ENCODE data around the gene PNLIP.

The PNLIP gene

GRCh38 chr10:116526219-116526618 lies 19.5 kb upstream of the PNLIP start:
- no peaks in the 10 kb centered on the region for H4K20me1 ChIP-seq (ENCODE audit: control insufficient read depth, insufficient read depth, low read depth, low read length)
- no peak overlapping the region for H3K27ac ChIP-seq (ENCODE audit: low read depth, low read length)
- H3K4me2 ChIP-seq (ENCODE audit: low read length), result no peak overlapping the region
- H3K27me3 ChIP-seq (ENCODE audit: control insufficient read depth, low read length), result no peaks in the 10 kb centered on the region
- no peak overlapping the region for H3K4me3 ChIP-seq (ENCODE audit: low read length)
- no peaks in the 10 kb centered on the region for H3K9me3 ChIP-seq (ENCODE audit: control insufficient read depth, insufficient read depth, low read length)
- TF ChIP-seq, protein P1, sequence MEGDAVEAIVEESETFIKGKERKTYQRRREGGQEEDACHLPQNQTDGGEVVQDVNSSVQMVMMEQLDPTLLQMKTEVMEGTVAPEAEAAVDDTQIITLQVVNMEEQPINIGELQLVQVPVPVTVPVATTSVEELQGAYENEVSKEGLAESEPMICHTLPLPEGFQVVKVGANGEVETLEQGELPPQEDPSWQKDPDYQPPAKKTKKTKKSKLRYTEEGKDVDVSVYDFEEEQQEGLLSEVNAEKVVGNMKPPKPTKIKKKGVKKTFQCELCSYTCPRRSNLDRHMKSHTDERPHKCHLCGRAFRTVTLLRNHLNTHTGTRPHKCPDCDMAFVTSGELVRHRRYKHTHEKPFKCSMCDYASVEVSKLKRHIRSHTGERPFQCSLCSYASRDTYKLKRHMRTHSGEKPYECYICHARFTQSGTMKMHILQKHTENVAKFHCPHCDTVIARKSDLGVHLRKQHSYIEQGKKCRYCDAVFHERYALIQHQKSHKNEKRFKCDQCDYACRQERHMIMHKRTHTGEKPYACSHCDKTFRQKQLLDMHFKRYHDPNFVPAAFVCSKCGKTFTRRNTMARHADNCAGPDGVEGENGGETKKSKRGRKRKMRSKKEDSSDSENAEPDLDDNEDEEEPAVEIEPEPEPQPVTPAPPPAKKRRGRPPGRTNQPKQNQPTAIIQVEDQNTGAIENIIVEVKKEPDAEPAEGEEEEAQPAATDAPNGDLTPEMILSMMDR (IDR thresholded peaks at IDR 0.05; ENCODE audit: low read depth, low read length, poor library complexity, severe bottlenecking), result no peak
- no peak for TF ChIP-seq EZH2phosphoT487 (IDR thresholded peaks at IDR 0.05; ENCODE audit: borderline replicate concordance, low read length)
- no peaks in the 10 kb centered on the region for H3K36me3 ChIP-seq (ENCODE audit: control insufficient read depth, low read length)
- no peaks in the 10 kb centered on the region for H3K9me2 ChIP-seq (replicated peaks; ENCODE audit: control insufficient read depth, low read length)
- no peaks in the 10 kb centered on the region for H3K79me2 ChIP-seq (ENCODE audit: control insufficient read depth, low read length)
- H3K4me1 ChIP-seq (ENCODE audit: control insufficient read depth, low read length), result no peaks in the 10 kb centered on the region
- no peaks in the 10 kb centered on the region for H3F3A ChIP-seq (ENCODE audit: control insufficient read depth, insufficient read depth)

DNA sequence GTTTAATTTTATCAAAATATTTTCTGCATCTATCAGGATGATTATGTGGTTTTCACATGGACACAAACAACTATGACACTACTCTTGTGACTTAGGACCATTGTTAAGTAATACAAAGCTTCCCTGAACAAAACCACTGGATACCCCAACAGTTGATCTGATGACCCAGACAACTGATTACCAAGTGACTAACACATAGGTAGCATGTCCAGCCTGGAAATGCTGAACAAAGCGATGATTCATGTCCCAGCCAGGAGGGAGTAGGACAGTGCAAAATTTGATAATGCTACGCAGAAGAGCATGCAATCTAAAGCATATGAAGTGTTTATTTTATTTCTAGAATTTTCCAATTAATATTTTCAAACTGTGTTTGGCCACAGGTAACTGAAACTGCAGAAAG lies 8.9 kb upstream of the PNLIP start:
- H3K27ac ChIP-seq (ENCODE audit: low read depth, low read length), result no peak overlapping the region
- no peak for TF ChIP-seq EZH2phosphoT487 (IDR thresholded peaks at IDR 0.05; ENCODE audit: borderline replicate concordance, low read length)
- TF ChIP-seq, protein P1 (IDR thresholded peaks at IDR 0.05; ENCODE audit: low read depth, low read length, poor library complexity, severe bottlenecking), result no peak
- H3K9me2 ChIP-seq (replicated peaks; ENCODE audit: control insufficient read depth, low read length), result no peaks in the 10 kb centered on the region
- no peaks in the 10 kb centered on the region for H3K36me3 ChIP-seq (ENCODE audit: control insufficient read depth, low read length)
- no peaks in the 10 kb centered on the region for H3F3A ChIP-seq (ENCODE audit: control insufficient read depth, insufficient read depth)
- H3K4me3 ChIP-seq (ENCODE audit: low read length), result no peak overlapping the region
- H3K9me3 ChIP-seq (ENCODE audit: control insufficient read depth, insufficient read depth, low read length), result no peaks in the 10 kb centered on the region
- H3K27me3 ChIP-seq (ENCODE audit: control insufficient read depth, low read length), result no peaks in the 10 kb centered on the region
- H3K4me2 ChIP-seq (ENCODE audit: low read length), result no peak overlapping the region
- no peaks in the 10 kb centered on the region for H3K4me1 ChIP-seq (ENCODE audit: control insufficient read depth, low read length)
- H4K20me1 ChIP-seq (ENCODE audit: control insufficient read depth, insufficient read depth, low read depth, low read length), result no peaks in the 10 kb centered on the region
- H3K79me2 ChIP-seq (ENCODE audit: control insufficient read depth, low read length), result no peaks in the 10 kb centered on the region

DNA sequence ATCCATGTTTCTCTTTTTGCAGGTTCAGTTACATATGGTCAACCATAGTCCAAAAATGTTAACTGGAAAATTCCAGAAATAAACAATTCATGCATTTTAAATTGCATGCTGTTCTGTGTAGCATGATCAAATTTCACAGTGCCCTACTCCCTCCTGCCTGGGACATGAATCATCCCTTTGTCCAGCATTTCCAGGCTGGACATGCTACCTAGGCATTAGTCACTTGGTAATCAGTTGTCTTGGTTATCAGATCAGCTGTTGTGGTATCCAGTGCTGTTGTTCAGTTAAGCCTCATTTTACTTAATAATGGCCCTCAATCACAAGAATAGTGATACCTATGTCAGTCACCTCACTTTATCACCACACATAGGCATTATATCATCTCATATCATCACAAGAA lies 7.3 kb upstream of the PNLIP start:
- Histone ChIP-seq H3K4me2 (ENCODE audit: low read length) (no peak overlapping the region), H3K79me2 (ENCODE audit: control insufficient read depth, low read length) (no peaks in the 10 kb centered on the region), H3K27me3 (ENCODE audit: control insufficient read depth, low read length) (no peaks in the 10 kb centered on the region), H3K9me2 (replicated peaks; ENCODE audit: control insufficient read depth, low read length) (no peaks in the 10 kb centered on the region), H4K20me1 (ENCODE audit: control insufficient read depth, insufficient read depth, low read depth, low read length) (no peaks in the 10 kb centered on the region), H3K36me3 (ENCODE audit: control insufficient read depth, low read length) (no peaks in the 10 kb centered on the region), H3K9me3 (ENCODE audit: control insufficient read depth, insufficient read depth, low read length) (no peaks in the 10 kb centered on the region), H3K4me3 (ENCODE audit: low read length) (no peak overlapping the region), H3K4me1 (ENCODE audit: control insufficient read depth, low read length) (no peaks in the 10 kb centered on the region), H3K27ac (ENCODE audit: low read depth, low read length) (no peak overlapping the region), H3F3A (ENCODE audit: control insufficient read depth, insufficient read depth) (no peaks in the 10 kb centered on the region)
- TF ChIP-seq, protein P1 (IDR thresholded peaks at IDR 0.05; ENCODE audit: low read depth, low read length, poor library complexity, severe bottlenecking), result no peak
- TF ChIP-seq EZH2phosphoT487 (IDR thresholded peaks at IDR 0.05; ENCODE audit: borderline replicate concordance, low read length), result no peak

GRCh38 chr10:116538992-116539391 lies 6.7 kb upstream of the PNLIP start:
- Histone ChIP-seq H3K36me3 (ENCODE audit: control insufficient read depth, low read length) (no peaks in the 10 kb centered on the region), H3K9me2 (replicated peaks; ENCODE audit: control insufficient read depth, low read length) (no peaks in the 10 kb centered on the region), H3K27me3 (ENCODE audit: control insufficient read depth, low read length) (no peaks in the 10 kb centered on the region), H3K79me2 (ENCODE audit: control insufficient read depth, low read length) (no peaks in the 10 kb centered on the region), H3K27ac (ENCODE audit: low read depth, low read length) (no peak overlapping the region), H3K4me1 (ENCODE audit: control insufficient read depth, low read length) (no peaks in the 10 kb centered on the region), H4K20me1 (ENCODE audit: control insufficient read depth, insufficient read depth, low read depth, low read length) (no peaks in the 10 kb centered on the region), H3K9me3 (ENCODE audit: control insufficient read depth, insufficient read depth, low read length) (no peaks in the 10 kb centered on the region), H3F3A (ENCODE audit: control insufficient read depth, insufficient read depth) (no peaks in the 10 kb centered on the region), H3K4me3 (ENCODE audit: low read length) (no peak overlapping the region), H3K4me2 (ENCODE audit: low read length) (no peak overlapping the region)
- TF ChIP-seq, protein P1 (IDR thresholded peaks at IDR 0.05; ENCODE audit: low read depth, low read length, poor library complexity, severe bottlenecking), result no peak
- no peak for TF ChIP-seq EZH2phosphoT487 (IDR thresholded peaks at IDR 0.05; ENCODE audit: borderline replicate concordance, low read length)

All from DOHH2 (cell line).